Measurements from ENCODE around the gene KCTD10.

KCTD10 gene

GRCh38 chr12:109492371-109492770 lies 15.3 kb upstream of the KCTD10 start:
- H2BK12ac ChIP-seq (ENCODE audit: low read length): no peak overlapping the region
- H3K27ac ChIP-seq (ENCODE audit: low read depth, low read length): no peak overlapping the region
- no peak for DNase-seq
- no peak overlapping the region for H3K9ac ChIP-seq (ENCODE audit: low read length)
- no peak overlapping the region for H3K4me2 ChIP-seq (ENCODE audit: low read length)
- H3K4ac ChIP-seq (ENCODE audit: low read depth, low read length): no peak overlapping the region
- no peak overlapping the region for H4K8ac ChIP-seq (ENCODE audit: low read depth, low read length)
- H3K79me2 ChIP-seq (ENCODE audit: control insufficient read depth, insufficient read depth, low read length, poor library complexity): no peaks in the 10 kb centered on the region
- no peak overlapping the region for H3K23ac ChIP-seq (ENCODE audit: low read length)
- H2BK5ac ChIP-seq (ENCODE audit: low read depth, low read length, poor library complexity): no peak overlapping the region
- no peak overlapping the region for H3K18ac ChIP-seq (ENCODE audit: low read length)
- no peaks in the 10 kb centered on the region for H3K9me3 ChIP-seq (ENCODE audit: insufficient read depth, low read depth, low read length)
- H3K4me1 ChIP-seq (ENCODE audit: control insufficient read depth in 1 of 2, insufficient read depth in 2 of 2, low read length in 2 of 2): no peaks in the 10 kb centered on the region
- WGBS (ENCODE audit: extremely low coverage, insufficient coverage, insufficient read length): no CpG with 5 or more reads among the region's 5 CpGs
- H3K4me3 ChIP-seq (ENCODE audit: low read depth, low read length): no peak overlapping the region
- no peak overlapping the region for H4K91ac ChIP-seq (ENCODE audit: low read depth, low read length)
- H2AK5ac ChIP-seq (ENCODE audit: low read length): no peak overlapping the region
- H2AFZ ChIP-seq (ENCODE audit: insufficient read depth, low read length, poor library complexity): no peak overlapping the region
- H3K14ac ChIP-seq (ENCODE audit: low read length): no peak overlapping the region
- H4K12ac ChIP-seq (ENCODE audit: low read depth, low read length): no peak overlapping the region
- H2BK120ac ChIP-seq (ENCODE audit: insufficient read depth, low read length, poor library complexity): no peak overlapping the region
- no peaks in the 10 kb centered on the region for H3K79me1 ChIP-seq (ENCODE audit: low read length)
- peaks cover 25 to 47% of the 10 kb centered on the region in 2 experiments for H3K36me3 ChIP-seq (ENCODE audit: control insufficient read depth in 1 of 2, insufficient read depth in 2 of 2, low read length in 2 of 2)
- no peaks in the 10 kb centered on the region for H3K27me3 ChIP-seq (ENCODE audit: insufficient read depth, low read length)

GRCh38 chr12:109491671-109492070 lies 14.6 kb upstream of the KCTD10 start:
- DNase-seq: no peak
- no peak overlapping the region for H4K12ac ChIP-seq (ENCODE audit: low read depth, low read length)
- H2BK12ac ChIP-seq (ENCODE audit: low read length): no peak overlapping the region
- no peak overlapping the region for H2BK5ac ChIP-seq (ENCODE audit: low read depth, low read length, poor library complexity)
- WGBS (ENCODE audit: extremely low coverage, insufficient coverage, insufficient read length): no CpG with 5 or more reads among the region's 4 CpGs
- H4K8ac ChIP-seq (ENCODE audit: low read depth, low read length): no peak overlapping the region
- no peak overlapping the region for H3K4me2 ChIP-seq (ENCODE audit: low read length)
- no peak overlapping the region for H3K14ac ChIP-seq (ENCODE audit: low read length)
- peaks cover 30 to 54% of the 10 kb centered on the region in 2 experiments for H3K36me3 ChIP-seq (ENCODE audit: control insufficient read depth in 1 of 2, insufficient read depth in 2 of 2, low read length in 2 of 2)
- no peaks in the 10 kb centered on the region for H3K27me3 ChIP-seq (ENCODE audit: insufficient read depth, low read length)
- no peaks in the 10 kb centered on the region for H3K9me3 ChIP-seq (ENCODE audit: insufficient read depth, low read depth, low read length)
- H3K23ac ChIP-seq (ENCODE audit: low read length): no peak overlapping the region
- no peak overlapping the region for H2AFZ ChIP-seq (ENCODE audit: insufficient read depth, low read length, poor library complexity)
- H3K9ac ChIP-seq (ENCODE audit: low read length): no peak overlapping the region
- H3K27ac ChIP-seq (ENCODE audit: low read depth, low read length): no peak overlapping the region
- H2AK5ac ChIP-seq (ENCODE audit: low read length): no peak overlapping the region
- H3K79me1 ChIP-seq (ENCODE audit: low read length): no peaks in the 10 kb centered on the region
- no peak overlapping the region for H3K18ac ChIP-seq (ENCODE audit: low read length)
- H2BK120ac ChIP-seq (ENCODE audit: insufficient read depth, low read length, poor library complexity): no peak overlapping the region
- no peak overlapping the region for H3K4ac ChIP-seq (ENCODE audit: low read depth, low read length)
- H3K4me3 ChIP-seq (ENCODE audit: low read depth, low read length): no peak overlapping the region
- no peaks in the 10 kb centered on the region for H3K4me1 ChIP-seq (ENCODE audit: control insufficient read depth in 1 of 2, insufficient read depth in 2 of 2, low read length in 2 of 2)
- H4K91ac ChIP-seq (ENCODE audit: low read depth, low read length): no peak overlapping the region
- no peaks in the 10 kb centered on the region for H3K79me2 ChIP-seq (ENCODE audit: control insufficient read depth, insufficient read depth, low read length, poor library complexity)

- H3K27me3 ChIP-seq (ENCODE audit: insufficient read depth, low read length): no peaks in the 10 kb centered on the region
- no peaks in the 10 kb centered on the region for H3K79me2 ChIP-seq (ENCODE audit: control insufficient read depth, insufficient read depth, low read length, poor library complexity)
- no peak overlapping the region for H4K91ac ChIP-seq (ENCODE audit: low read depth, low read length)
- H3K79me1 ChIP-seq (ENCODE audit: low read length): no peaks in the 10 kb centered on the region
- no peak overlapping the region for H2BK120ac ChIP-seq (ENCODE audit: insufficient read depth, low read length, poor library complexity)
- H3K4me1 ChIP-seq (ENCODE audit: control insufficient read depth in 1 of 2, insufficient read depth in 2 of 2, low read length in 2 of 2): no peaks in the 10 kb centered on the region
- H3K4me3 ChIP-seq (ENCODE audit: low read depth, low read length): no peak overlapping the region
- peak; percentile 73 to 87 for DNase-seq
- no peak overlapping the region for H2AK5ac ChIP-seq (ENCODE audit: low read length)
- H3K27ac ChIP-seq (ENCODE audit: low read depth, low read length): no peak overlapping the region
- no peak overlapping the region for H2BK5ac ChIP-seq (ENCODE audit: low read depth, low read length, poor library complexity)
- WGBS (ENCODE audit: extremely low coverage, insufficient coverage, insufficient read length): no CpG with 5 or more reads among the region's 1 CpG
- H2BK12ac ChIP-seq (ENCODE audit: low read length): no peak overlapping the region
- H3K9me3 ChIP-seq (ENCODE audit: insufficient read depth, low read depth, low read length): no peaks in the 10 kb centered on the region
- no peak overlapping the region for H2AFZ ChIP-seq (ENCODE audit: insufficient read depth, low read length, poor library complexity)
- no peak overlapping the region for H3K4ac ChIP-seq (ENCODE audit: low read depth, low read length)
- no peak overlapping the region for H3K14ac ChIP-seq (ENCODE audit: low read length)
- H3K36me3 ChIP-seq (ENCODE audit: control insufficient read depth in 1 of 2, insufficient read depth in 2 of 2, low read length in 2 of 2): peaks cover 33 to 64% of the 10 kb centered on the region in 2 experiments
- H3K4me2 ChIP-seq (ENCODE audit: low read length): no peak overlapping the region
- H3K18ac ChIP-seq (ENCODE audit: low read length): no peak overlapping the region
- H3K9ac ChIP-seq (ENCODE audit: low read length): no peak overlapping the region
- no peak overlapping the region for H4K8ac ChIP-seq (ENCODE audit: low read depth, low read length)
- no peak overlapping the region for H3K23ac ChIP-seq (ENCODE audit: low read length)
- H4K12ac ChIP-seq (ENCODE audit: low read depth, low read length): no peak overlapping the region
Observed at GRCh38 chr12:109489955-109490565, 13.0 kb upstream of the KCTD10 start.

GRCh38 chr12:109489016-109489954 lies 12.2 kb upstream of the KCTD10 start:
- Histone ChIP-seq H3K27me3 (ENCODE audit: insufficient read depth, low read length) (no peaks in the 10 kb centered on the region), H3K79me1 (ENCODE audit: low read length) (no peaks in the 10 kb centered on the region)

More at GRCh38 chr12:109489016-109489954, 12.2 kb upstream of the KCTD10 start:
- no peak overlapping the region for H3K4me2 ChIP-seq (ENCODE audit: low read length)
- no peak overlapping the region for H4K8ac ChIP-seq (ENCODE audit: low read depth, low read length)
- no peak overlapping the region for H2BK120ac ChIP-seq (ENCODE audit: insufficient read depth, low read length, poor library complexity)
- no peak overlapping the region for H3K18ac ChIP-seq (ENCODE audit: low read length)
- no peak overlapping the region for H2BK5ac ChIP-seq (ENCODE audit: low read depth, low read length, poor library complexity)
- no peak overlapping the region for H3K4me3 ChIP-seq (ENCODE audit: low read depth, low read length)
- H3K9me3 ChIP-seq (ENCODE audit: insufficient read depth, low read depth, low read length): no peaks in the 10 kb centered on the region
- no peak overlapping the region for H3K4ac ChIP-seq (ENCODE audit: low read depth, low read length)
- H2AK5ac ChIP-seq (ENCODE audit: low read length): no peak overlapping the region
- H2BK12ac ChIP-seq (ENCODE audit: low read length): no peak overlapping the region
- H4K91ac ChIP-seq (ENCODE audit: low read depth, low read length): no peak overlapping the region
- no peaks in the 10 kb centered on the region for H3K4me1 ChIP-seq (ENCODE audit: control insufficient read depth in 1 of 2, insufficient read depth in 2 of 2, low read length in 2 of 2)
- no peak overlapping the region for H3K14ac ChIP-seq (ENCODE audit: low read length)
- no CpG with 5 or more reads among the region's 14 CpGs for WGBS (ENCODE audit: extremely low coverage, insufficient coverage, insufficient read length)
- H3K23ac ChIP-seq (ENCODE audit: low read length): no peak overlapping the region
- no peak overlapping the region for H2AFZ ChIP-seq (ENCODE audit: insufficient read depth, low read length, poor library complexity)
- no peak overlapping the region for H3K9ac ChIP-seq (ENCODE audit: low read length)
- H3K79me2 ChIP-seq (ENCODE audit: control insufficient read depth, insufficient read depth, low read length, poor library complexity): no peaks in the 10 kb centered on the region
- H3K36me3 ChIP-seq (ENCODE audit: control insufficient read depth in 1 of 2, insufficient read depth in 2 of 2, low read length in 2 of 2): peaks cover 36 to 68% of the 10 kb centered on the region in 2 experiments
- no peak overlapping the region for H3K27ac ChIP-seq (ENCODE audit: low read depth, low read length)
- H4K12ac ChIP-seq (ENCODE audit: low read depth, low read length): no peak overlapping the region
- DNase-seq: peak; percentile 65 to 82

All from trophoblast cell (in vitro differentiated cells and primary cell).